ENCODE data around the gene ST3GAL4.

GRCh38 chr11:126371595-126371994, 16.1 kb downstream of the ST3GAL4 start:
- TF ChIP-seq CTCF (IDR thresholded peaks at IDR 0.05) (no peak), RXRA (IDR thresholded peaks at IDR 0.05; ENCODE audit: borderline replicate concordance, low read depth) (no peak), NFIC (IDR thresholded peaks at IDR 0.05; ENCODE audit: borderline replicate concordance) (no peak), CHD2 (IDR thresholded peaks at IDR 0.05; ENCODE audit: low read length, partially characterized antibody) (no peak), TAF1 (IDR thresholded peaks at IDR 0.05; ENCODE audit: borderline replicate concordance, low read depth, low read length) (no peak), JUND (IDR thresholded peaks at IDR 0.05) (no peak), PBX3 (IDR thresholded peaks at IDR 0.05) (no peak), GATA2 (CRISPR knock-in tag; IDR thresholded peaks at IDR 0.05) (no peak), POLR2AphosphoS5 (IDR thresholded peaks at IDR 0.05; ENCODE audit: low read depth, low read length) (no peak), RAD21 (IDR thresholded peaks at IDR 0.05; ENCODE audit: low read length) (no peak), GABPA (IDR thresholded peaks at IDR 0.05; ENCODE audit: low read depth) (no peak), ZBTB33 (IDR thresholded peaks at IDR 0.05; ENCODE audit: borderline replicate concordance, low read depth) (no peak)
